Measurements from ENCODE around the gene LAX1.

- TF ChIP-seq CTCF (IDR thresholded peaks at IDR 0.05): no peak
- no peak for TF ChIP-seq ZFX (IDR thresholded peaks at IDR 0.05; ENCODE audit: borderline replicate concordance)
These were observed 33.1 kb downstream of the LAX1 start for GRCh38 chr1:203797948-203798655.
